ENCODE results near the gene RIPOR1.

- no peak for TF ChIP-seq YY1 (IDR thresholded peaks at IDR 0.05; ENCODE audit: insufficient read depth, insufficient read length)
- TF ChIP-seq ZNF274 (IDR thresholded peaks at IDR 0.05; ENCODE audit: low read depth, low read length), result no peak
Measured at GRCh38 chr16:67535201-67535600, 6.6 kb downstream of the RIPOR1 start.

Measured in NT2/D1 (cell line).